Measurements from ENCODE around the gene PTPN14.

The PTPN14 gene

DNA sequence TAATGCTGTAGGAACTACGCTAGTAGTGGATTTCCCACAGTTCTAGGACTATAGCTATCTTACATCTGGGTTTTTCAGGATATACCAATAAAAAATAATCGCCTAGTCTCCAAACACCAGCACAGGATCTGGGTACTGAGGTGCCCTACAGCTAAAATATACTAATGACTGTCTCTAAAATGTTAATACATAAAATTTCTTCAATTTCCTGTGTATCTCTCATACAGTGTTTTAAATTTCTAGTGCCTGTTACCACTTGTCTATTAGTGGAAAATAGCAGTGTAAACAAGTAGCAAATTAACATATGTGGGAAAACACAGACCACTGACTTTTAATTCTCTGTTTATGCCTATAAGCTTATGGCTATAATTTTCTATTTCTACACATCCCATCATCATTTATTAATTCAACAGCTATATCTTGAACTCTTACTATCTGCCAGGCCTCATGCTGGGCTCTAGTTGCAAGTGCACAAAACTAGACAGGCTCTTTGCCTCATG is 16.1 kb upstream of the PTPN14 start:
- no peak for DNase-seq

DNA sequence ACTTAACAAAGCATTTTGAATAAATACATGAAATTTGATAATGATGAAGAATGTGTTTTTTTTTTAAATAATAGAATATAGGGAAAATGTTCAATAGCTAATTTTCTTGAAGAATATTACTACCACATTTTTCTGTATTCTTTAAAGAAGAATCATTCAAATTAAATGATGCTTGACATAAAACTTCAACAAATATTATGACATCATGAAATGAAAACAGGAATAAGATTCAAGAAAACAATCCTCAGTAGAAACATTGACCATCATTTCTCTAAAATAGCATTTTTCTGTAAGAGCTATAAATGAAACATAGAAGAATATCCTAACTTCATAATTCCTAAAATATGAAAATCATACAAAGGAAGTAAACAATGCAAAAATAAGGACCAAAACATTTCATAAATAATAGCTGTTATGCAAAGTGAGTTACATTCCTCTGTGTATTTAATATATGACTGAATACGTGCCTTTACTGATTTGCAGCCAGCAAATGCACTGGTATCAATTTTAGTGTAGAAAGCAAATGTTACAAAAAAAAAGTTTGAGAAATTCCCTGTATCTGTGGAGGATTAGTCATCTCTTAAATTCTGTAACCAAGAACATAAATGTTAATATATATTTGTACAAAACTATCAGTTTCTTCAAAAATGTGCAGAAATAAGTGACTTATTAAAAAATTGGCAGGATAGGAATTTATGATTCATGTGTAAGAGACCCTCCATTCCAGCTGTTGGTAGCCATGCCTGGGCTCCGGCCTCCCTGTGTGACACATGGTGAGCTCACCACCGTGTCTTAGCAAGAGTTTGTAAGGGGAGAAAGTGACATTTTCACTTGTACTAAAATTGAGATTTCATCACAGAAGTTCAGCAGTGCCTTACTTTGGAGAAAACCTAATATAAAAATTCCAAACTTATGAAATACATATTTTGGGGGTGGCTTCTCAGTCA is 15.0 kb upstream of the PTPN14 start:
- no peak for DNase-seq

- no peak for DNase-seq
Measured at GRCh38 chr1:214565310-214565709, 13.9 kb upstream of the PTPN14 start.

DNA sequence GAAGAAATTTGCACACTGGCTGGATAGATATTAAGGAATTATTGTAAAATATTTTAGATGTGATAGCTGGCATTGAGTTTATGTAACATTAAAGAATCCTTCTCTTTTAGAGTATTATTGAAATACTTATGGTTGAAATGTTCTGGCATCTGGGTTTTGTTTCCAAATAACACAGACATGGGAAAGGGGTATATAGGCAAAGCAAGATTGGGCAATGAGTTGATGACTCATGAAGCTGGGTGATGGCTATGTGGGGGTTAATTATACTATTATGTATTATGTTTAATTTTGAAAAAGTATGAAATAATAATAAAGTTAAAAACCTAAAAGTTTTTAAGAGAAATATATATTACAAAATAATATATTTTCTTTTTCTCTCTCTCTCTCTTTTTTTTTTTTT is 12.5 kb upstream of the PTPN14 start:
- DNase-seq, result no peak

DNA sequence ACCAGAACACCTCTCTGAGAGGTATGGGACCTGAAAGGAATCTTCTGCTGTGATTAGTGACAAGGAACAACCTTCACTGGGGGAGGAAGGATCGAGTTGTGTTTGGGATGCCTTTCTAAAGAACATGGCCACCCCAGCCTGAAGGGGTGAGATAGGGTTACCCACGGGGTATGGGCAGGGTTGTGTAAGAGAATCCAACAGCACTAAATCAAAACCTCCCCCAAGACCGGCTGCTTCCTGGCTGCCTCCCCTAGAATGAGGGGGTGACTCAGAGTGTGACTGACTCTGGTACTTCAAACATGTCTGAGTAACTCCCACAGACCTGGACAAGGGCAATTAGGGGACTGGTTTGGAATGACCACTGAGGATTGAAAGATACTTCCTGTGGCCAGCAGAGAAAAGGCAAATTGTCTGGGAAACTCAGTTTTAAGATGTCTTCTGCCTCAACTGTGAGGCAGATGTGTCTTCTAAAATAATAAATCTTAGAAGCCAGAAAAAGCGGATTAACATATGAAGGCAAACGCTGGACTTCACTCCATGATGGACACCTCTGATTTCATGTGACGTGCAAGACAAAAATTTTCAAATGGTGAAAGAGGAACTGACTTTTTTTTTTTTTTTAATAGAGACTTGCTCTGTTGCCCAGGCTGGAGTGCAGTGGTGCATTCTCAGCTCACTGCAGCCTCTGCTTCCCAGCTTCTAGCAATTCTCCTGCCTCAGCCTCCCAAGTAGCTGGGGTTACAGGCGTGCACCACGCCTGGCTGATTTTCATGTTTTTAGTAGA is 6.7 kb upstream of the PTPN14 start:
- DNase-seq, result no peak

DNA sequence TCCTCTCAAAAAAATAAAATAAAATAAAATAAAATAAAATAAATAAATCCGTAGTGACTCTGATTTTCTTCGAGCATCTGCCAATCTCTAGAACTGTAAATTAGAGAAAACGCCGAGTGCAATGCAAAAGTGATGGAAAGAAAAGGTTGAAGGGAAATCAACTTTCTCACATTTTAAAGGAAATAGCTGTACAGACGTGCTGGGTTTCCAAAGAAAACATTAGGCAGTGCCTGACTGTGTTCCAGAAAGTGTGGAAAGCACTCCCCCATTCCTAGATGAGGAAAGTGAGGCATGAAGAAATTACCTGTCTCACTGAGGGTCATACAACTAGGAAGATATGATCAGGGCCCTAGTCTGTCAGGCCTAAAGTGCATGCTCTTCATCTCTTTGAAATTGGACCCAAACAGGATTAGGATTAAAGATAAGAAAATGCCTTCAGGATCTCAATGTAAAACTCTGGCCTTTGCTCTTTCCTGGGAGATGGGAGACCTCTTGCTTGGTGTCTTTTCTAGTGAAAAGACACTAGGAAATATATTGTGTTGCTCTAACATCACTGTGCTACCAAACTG is 1.8 kb upstream of the PTPN14 start:
- no peak for DNase-seq

DNA sequence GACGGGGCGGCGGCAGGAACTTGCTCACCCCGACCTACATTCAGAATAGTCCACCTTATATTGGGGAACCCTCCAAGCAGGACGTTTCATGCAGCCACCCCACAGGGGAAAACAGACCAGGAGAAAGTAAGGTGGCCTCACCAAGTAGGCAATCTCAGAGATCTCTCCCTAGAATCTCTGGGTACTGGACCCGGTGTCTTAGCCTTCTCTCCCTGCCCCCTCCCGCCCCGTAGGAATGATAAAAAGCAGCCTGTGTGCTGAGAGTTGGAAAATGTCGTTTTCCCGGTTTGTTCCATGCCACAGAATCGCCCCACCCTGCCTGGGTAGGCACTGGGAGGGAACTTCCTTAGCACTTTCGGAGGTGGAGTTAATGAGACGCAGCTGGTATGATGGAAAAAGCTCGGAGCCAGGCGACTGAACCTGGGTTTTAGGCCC is 789 bp upstream of the PTPN14 start:
- DNase-seq, result no peak

DNA sequence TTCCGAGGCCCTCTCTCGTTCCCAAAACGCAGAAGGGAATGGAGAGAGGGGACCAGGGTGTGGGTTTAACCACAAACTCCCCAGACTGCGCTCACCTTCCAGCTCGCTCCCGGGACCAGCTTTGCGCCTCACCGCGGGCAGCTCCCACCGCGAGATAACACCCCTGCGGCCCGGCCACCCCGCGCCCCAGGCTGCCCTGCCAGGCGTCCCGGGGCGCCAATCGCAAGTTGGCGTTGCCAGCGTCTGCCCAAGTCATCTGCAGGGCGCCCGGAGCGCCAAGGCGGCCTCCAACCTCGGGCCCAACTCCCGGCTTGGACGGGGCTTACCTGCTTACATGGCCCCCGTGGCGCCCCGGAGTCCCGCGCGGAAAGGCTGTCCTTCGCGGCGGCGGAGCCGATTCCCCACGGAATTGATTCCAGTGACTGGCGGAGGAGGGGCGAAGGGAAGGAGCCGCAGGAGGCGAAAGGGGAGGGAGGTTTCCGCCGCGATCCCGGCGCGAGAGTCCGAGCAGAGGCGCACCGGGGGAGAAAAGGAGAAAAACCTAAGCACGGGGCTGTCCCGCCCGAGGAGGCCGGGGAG is 456 bp downstream of the PTPN14 start:
- no peak for DNase-seq

GRCh38 chr1:214550013-214550856 is 1.2 kb downstream of the PTPN14 start:
- DNase-seq, result no peak

- DNase-seq, result no peak
Measured at GRCh38 chr1:214549604-214550003, 1.8 kb downstream of the PTPN14 start.

- no peak for DNase-seq
Measured at GRCh38 chr1:214548988-214549387, 2.4 kb downstream of the PTPN14 start.

GRCh38 chr1:214548271-214548670 is 3.1 kb downstream of the PTPN14 start:
- DNase-seq, result no peak

DNA sequence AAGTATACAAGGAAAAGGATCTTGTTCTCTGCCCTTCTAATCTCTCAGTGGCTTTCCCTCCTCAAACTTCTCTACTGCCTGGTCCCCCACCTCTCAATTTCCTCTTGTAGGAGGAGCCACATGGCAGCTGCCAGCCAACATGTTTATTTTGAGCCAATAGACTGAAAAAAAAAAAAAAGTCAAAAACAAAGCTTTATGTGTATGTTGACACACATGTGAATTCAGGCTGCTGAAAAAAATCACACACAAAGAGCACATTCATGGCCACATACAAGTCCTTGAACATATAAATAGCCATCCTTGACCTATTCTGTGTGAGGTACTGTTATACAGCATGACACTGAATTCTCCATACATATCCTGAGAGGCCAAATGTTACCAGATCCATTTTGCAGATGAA is 3.7 kb downstream of the PTPN14 start:
- DNase-seq, result no peak

DNA sequence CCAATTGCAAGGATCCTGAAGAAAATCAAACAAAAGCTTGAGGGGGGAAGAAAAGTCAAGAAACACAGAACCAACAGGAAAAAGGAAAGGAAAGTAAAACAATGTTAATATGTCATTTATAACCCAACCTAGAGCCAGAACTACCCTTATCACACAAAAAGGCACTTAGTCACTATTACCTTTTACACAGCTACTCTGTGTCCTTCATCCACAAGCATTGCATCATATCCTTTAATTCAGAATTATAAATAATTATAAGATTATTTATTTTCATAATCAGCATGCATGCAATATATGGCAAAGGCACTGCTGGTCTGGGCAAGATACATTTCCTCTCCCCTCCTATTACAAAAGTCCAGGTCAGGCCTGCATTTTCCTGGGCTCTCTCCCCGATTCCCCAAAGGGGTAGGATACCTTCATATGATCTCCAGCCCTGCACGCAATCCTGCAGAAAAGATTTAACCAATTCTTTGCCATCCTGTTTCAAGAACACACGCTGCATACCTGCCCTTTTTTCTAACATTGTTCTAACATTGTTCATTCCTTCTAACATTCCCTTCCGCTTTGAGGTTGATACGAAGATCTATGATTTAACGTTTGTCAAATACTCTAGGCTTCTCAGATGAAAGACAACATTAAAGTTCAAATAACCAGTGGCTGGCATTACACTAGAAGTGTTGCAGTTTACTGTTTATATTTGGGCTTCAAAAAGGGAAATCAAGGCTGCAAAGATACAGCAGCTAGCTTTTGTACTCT is 4.3 kb downstream of the PTPN14 start:
- DNase-seq, result no peak

DNA sequence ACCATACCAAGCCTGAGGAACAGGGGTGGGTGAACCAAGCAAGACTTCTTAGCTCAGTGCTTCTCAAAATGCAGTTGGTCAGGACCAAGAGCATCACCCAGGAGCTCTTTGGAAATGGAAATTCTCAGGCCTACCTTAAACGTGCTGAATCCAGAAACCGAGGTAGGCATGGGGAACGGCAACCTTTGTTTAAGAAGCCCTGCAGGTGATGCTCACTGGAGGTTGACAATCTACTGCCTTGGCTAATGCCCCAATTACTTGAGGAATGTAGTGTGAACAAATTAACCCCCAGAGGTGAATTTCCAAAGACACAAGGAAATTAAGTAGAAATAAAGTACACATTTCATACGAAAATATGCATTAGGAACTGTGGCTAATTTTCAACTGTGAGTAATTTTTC is 5.3 kb downstream of the PTPN14 start:
- DNase-seq, result no peak

DNA sequence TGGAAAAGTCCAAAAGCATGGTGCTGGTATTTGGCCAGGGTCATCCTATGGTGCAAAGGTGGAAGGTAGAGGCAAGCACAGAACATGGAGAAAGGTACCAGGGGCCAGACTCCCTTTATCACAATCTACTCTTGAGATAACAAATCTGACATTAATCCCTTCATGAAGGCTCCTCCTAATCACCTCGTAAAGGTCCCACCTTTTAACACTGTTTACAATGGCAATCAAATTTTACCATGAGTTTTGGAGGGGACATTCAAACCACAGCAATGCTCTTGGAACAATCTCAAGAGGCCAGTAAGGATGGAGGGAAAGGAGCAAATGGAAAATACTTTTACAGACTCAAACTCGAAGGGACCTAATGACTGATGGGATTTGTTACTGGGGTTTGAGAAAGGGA is 6.1 kb downstream of the PTPN14 start:
- DNase-seq, result no peak

DNA sequence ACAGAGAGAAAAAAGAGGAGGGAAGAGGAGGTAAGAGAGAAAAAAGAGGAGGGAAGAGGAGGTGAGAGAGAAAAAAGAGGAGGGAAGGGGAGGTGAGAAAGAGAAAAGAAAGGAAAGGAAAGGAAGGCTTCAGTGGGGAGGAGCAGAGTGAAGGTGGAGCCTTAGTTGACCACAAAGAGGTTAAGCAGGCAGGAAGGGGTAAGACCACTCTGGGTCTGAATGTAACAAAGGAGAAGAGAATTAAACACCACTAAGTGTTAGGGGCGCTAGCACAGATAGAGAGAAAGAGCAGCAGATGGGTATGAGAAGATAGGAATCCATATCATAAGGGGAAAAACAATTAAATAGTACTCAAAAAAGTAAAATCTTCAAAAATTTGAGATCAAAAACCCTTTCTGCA is 6.6 kb downstream of the PTPN14 start:
- DNase-seq, result no peak

DNA sequence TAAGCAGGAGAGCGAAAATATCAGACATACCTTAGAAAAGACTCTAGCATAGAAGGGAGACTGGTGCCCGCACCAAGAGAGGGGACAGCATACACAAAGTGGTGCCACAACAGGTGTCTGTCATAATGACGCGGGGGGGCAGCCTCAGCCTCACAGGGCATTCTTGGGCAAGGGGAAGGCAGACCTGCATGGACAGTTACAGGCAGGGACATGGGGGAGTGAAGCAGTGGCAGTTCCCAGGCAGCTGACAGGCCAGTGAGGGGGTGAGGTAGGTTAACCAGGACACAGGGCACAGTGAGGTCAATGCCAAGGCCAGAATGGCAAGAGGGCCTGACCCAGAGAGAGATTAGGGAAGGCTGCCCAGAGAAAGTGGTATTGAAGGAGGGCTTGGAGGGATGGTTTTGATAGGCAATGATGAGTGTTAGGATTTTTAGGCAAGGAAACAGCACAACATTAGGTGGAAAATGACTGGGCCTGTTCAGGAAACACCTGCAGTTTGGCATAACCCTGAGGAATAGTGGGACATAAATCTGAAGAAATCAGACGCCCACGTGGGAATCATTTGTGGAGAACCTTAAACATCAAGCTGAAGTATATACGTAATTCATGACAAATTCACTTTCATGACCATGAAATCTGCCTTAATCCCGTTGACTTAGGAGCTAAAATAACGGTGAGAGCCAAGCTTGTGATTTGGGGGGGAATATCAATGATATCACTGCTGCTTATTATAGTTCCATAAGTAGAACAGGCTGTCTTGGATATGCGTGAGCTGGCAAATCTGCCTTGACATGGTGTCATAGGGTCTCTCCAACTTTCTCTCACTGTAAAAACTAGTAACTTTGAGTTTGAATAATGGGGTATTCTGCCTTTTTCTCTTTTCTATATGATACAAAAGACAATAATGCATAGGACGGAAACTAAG is 8.9 kb downstream of the PTPN14 start:
- DNase-seq, result no peak

DNA sequence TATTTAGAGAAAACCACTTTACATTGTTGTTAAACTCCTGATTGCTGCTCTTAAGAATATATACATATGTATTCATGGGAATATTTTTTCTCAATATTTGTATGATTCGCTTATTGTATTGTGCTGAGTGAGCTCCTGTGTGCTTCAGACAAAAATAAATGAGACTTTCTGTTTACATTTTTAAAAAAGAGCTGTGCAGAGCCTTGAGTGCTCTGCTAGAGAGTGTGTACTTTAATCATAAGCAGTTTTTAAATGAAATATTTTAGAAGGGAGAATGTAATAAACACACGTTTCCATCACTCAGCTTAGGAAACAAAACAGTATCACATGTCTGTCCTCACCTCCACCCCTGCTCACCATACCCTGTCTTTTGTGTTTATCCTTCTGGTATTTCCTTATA is 9.7 kb downstream of the PTPN14 start:
- DNase-seq, result no peak

- no peak for DNase-seq
Measured at GRCh38 chr1:214541206-214541605, 10.2 kb downstream of the PTPN14 start.
